ENCODE measurements around the gene GJB3. TPM values are rescaled to one million over a fixed set of nuclear protein-coding genes. Genes with fewer than 3 reads are reported as not detected.
A peak's percentile ranks its signal among the peaks of the same experiment; 100 is the strongest.
"Not testable (repeated sequence)": the region's sequence is repeated elsewhere in the genome, so short reads cannot be mapped to it uniquely, and the experiment has no call there.

GJB3 gene
- total RNA-seq, 8 experiments from 2014 or later: 0.05 to 8.6 (median 0.35) TPM

DNA sequence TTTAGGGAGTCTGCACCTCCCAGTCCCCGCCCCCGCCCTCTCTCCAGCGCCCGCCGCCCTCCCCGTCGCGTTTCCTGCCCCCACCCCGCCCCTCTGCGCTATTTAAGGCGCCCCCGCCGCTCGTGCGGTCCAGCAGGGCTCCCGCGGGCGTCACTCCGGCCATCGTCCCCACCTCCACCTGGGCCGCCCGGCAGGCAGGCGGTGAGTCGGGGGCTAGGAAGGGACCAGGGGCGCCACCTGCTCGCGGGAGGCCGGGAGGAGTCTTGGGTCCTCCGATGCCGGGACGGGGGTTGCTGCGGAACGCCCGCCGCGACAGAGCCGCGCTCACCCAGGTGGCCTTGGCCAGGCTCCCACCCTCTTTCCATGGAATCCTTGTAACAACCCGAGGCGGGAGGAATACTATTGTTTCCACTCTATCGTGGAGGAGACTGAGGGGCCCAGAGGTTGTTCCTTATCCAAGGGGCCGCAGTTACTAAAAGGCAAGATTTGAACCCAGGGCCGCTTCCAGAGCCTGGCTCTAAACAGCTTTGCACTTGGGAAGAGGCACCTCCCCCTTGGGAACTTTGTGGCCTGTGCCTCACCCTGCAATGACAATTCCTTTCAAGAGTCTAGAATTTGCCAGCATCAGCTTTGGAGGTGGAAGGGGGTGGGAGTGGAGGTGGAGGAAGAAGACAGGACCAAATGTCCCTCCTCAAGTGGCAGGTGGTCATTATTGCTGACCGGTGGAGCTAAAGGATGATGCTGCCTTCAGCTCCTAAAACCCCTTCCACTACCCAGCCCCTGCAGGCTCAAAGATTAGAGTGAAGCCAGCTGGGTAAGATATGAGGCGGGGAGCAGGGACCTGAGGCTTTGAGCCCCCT lies 12.1 kb downstream of the GJB3 start, which contains the start of gene GJA4:
Gene GJA4, plus strand, starts transcription at position 132 of the 860 bp plus-strand sequence. CDS start 1,215 bp downstream, outside the sequence.
- H3K4me3 ChIP-seq: no peak within 1 kb of the TSS
- H3K4me1 ChIP-seq (replicated peaks in 1 of 2): peaks cover 10% of the 10 kb centered on the region in 2 donors
- ATAC-seq (replicated peaks in 6 of 8): peak in 1 of 8 experiments; percentile 7
- in situ Hi-C loops (cut with MboI; ENCODE audit: low pct_unique_long_range_greater_than_20kb in 2 of 9, low sequenced_read_pairs in 9 of 9, unreplicated experiment in 9 of 9): no loop called here
- H3K27ac ChIP-seq: no peak within 1 kb of the TSS
- whole genome bisulfite sequencing, 10 experiments: 16 to 65% (median 38%) methylated on average over 2 to 15 of the region's 45 CpGs; no CpG with 5 or more reads in 3 of the 10 experiments

DNA sequence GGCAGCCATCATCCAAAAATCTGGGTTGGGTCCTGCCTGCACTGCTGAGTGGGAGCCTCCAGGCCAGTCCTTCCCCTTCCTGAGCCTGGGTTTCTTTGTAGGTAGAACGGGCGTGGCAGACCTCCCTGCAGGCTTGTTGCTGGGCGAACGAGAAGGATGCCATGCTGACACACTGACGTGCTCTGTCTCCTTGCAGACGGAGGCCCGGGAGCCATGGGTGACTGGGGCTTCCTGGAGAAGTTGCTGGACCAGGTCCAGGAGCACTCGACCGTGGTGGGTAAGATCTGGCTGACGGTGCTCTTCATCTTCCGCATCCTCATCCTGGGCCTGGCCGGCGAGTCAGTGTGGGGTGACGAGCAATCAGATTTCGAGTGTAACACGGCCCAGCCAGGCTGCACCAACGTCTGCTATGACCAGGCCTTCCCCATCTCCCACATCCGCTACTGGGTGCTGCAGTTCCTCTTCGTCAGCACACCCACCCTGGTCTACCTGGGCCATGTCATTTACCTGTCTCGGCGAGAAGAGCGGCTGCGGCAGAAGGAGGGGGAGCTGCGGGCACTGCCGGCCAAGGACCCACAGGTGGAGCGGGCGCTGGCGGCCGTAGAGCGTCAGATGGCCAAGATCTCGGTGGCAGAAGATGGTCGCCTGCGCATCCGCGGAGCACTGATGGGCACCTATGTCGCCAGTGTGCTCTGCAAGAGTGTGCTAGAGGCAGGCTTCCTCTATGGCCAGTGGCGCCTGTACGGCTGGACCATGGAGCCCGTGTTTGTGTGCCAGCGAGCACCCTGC lies 13.2 kb downstream of the GJB3 start:
- Histone ChIP-seq H3K4me1 (replicated peaks in 1 of 2) (peaks cover 10 to 17% of the 10 kb centered on the region in 2 donors), H3K27ac (no peak overlapping the region), H3K4me3 (no peak overlapping the region)
- WGBS, 10 experiments: 89 to 100% (median 90%) methylated on average over 2 to 28 of the region's 40 CpGs; no CpG with 5 or more reads in 5 of the 10 experiments
- peak in 1 of 8 experiments; percentile 24 for ATAC-seq (replicated peaks in 6 of 8)
- in situ Hi-C loops (cut with MboI; ENCODE audit: low pct_unique_long_range_greater_than_20kb in 2 of 9, low sequenced_read_pairs in 9 of 9, unreplicated experiment in 9 of 9): no loop called here

DNA sequence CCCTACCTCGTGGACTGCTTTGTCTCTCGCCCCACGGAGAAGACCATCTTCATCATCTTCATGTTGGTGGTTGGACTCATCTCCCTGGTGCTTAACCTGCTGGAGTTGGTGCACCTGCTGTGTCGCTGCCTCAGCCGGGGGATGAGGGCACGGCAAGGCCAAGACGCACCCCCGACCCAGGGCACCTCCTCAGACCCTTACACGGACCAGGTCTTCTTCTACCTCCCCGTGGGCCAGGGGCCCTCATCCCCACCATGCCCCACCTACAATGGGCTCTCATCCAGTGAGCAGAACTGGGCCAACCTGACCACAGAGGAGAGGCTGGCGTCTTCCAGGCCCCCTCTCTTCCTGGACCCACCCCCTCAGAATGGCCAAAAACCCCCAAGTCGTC lies 13.8 kb downstream of the GJB3 start:
- H3K27ac ChIP-seq: no peak overlapping the region
- peak in 1 of 8 experiments; percentile 30 for ATAC-seq (replicated peaks in 6 of 8)
- 78 to 100% (median 94%) methylated on average over 1 to 8 of the region's 12 CpGs; no CpG with 5 or more reads in 5 of the 10 experiments for WGBS, 10 experiments

DNA sequence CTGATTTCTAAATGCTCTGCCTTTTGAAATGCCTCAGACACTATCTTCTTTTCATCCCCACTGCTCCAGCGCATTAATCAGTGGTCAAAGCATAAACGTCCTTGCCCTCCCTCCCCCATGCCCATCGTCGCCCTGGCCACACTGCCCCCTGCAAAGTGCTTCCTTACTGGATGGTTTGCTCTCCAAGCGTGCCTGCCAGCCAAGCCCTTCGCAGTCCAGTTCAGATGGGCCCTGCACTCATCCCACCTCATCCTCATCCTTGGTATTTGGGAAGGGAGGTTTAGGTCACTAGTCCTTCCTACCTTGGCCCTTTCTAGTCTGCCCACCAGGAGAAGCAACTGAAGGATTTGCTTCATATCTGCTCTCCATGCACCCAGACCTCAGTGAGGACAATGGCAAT lies 14.9 kb downstream of the GJB3 start:
- peaks cover 10 to 17% of the 10 kb centered on the region in 2 donors for H3K4me1 ChIP-seq (replicated peaks in 1 of 2)
- WGBS, 10 experiments: 75 to 100% (median 87%) methylated on average over 1 to 6 of the region's 6 CpGs; no CpG with 5 or more reads in 5 of the 10 experiments
- H3K27ac ChIP-seq: no peak overlapping the region
- no peak for ATAC-seq (replicated peaks in 6 of 8)
- H3K4me3 ChIP-seq: no peak overlapping the region
- in situ Hi-C loops (cut with MboI; ENCODE audit: low pct_unique_long_range_greater_than_20kb in 2 of 9, low sequenced_read_pairs in 9 of 9, unreplicated experiment in 9 of 9): no loop called here

More for the DNA sequence above, 13.8 kb downstream of the GJB3 start:
- no peak overlapping the region for H3K4me3 ChIP-seq
- in situ Hi-C loops (cut with MboI; ENCODE audit: low pct_unique_long_range_greater_than_20kb in 2 of 9, low sequenced_read_pairs in 9 of 9, unreplicated experiment in 9 of 9): no loop called here
- H3K4me1 ChIP-seq (replicated peaks in 1 of 2): peaks cover 10 to 17% of the 10 kb centered on the region in 2 donors

GRCh38 chr1:34796990-34797389 lies 16.0 kb downstream of the GJB3 start:
- peaks cover 10 to 17% of the 10 kb centered on the region in 2 donors for H3K4me1 ChIP-seq (replicated peaks in 1 of 2)
- in situ Hi-C loops (cut with MboI; ENCODE audit: low pct_unique_long_range_greater_than_20kb in 2 of 9, low sequenced_read_pairs in 9 of 9, unreplicated experiment in 9 of 9): no loop called here
- no peak overlapping the region for H3K27ac ChIP-seq
- 0 to 92% (median 67%) methylated on average over 1 to 6 of the region's 6 CpGs for WGBS, 10 experiments
- H3K4me3 ChIP-seq: no peak overlapping the region
- ATAC-seq (replicated peaks in 6 of 8): no peak

DNA sequence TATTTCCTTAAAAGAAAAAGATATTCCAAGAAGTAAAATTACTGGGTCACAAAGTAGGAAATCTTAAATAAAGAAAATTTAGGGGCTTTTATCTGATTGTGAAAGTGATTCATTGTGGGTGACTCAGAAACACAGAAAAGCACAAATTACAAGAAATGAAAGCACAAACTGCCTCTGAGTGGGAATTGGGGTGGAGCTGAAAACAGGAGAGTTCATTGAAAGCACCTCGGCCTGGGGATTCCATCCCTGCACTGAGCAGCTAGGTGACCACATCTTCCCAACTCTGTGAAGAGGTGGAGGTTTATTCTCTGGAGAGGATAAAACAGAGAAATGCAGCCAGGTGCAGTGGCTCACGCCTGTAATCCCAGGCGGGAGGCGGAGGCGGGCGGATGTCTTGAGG lies 19.2 kb downstream of the GJB3 start:
- Histone ChIP-seq H3K27ac (no peak overlapping the region), H3K4me1 (replicated peaks in 1 of 2) (peaks cover 10 to 17% of the 10 kb centered on the region in 2 donors), H3K4me3 (no peak overlapping the region)
- ATAC-seq (replicated peaks in 6 of 8): peak in 3 of 8 experiments; percentile 15 to 86 (median 62)
- in situ Hi-C loops (cut with MboI; ENCODE audit: low pct_unique_long_range_greater_than_20kb in 2 of 9, low sequenced_read_pairs in 9 of 9, unreplicated experiment in 9 of 9): no loop called here
- WGBS, 10 experiments: 57 to 100% (median 79%) methylated on average over 1 to 6 of the region's 6 CpGs; no CpG with 5 or more reads in 3 of the 10 experiments

DNA sequence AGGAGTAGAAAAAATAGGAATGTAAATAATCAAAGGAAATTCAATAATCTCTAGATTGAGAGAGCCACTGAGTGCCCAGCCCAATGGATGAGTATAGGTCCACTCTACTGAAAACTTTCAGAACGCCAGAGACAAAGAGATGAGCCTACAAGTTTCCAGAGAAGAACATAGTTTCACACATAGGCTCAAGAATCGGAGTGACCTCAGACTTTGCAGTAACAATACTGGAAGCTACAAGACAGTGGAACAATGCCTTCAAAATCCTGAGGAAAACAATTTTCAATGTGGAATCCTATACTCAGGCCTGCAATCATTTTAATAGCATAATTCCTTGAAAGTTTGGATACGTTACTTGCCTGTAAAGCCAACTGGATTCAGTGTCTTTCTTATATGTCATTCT lies 22.8 kb downstream of the GJB3 start:
- no peak for ATAC-seq (replicated peaks in 6 of 8)
- WGBS, 10 experiments: 73 to 100% (median 92%) methylated on average over 2 to 3 of the region's 3 CpGs
- H3K27ac ChIP-seq: no peak overlapping the region
- no peak overlapping the region for H3K4me3 ChIP-seq
- H3K4me1 ChIP-seq (replicated peaks in 1 of 2): peaks cover 0 to 3% of the 10 kb centered on the region in 2 donors
- in situ Hi-C loops (cut with MboI; ENCODE audit: low pct_unique_long_range_greater_than_20kb in 2 of 9, low sequenced_read_pairs in 9 of 9, unreplicated experiment in 9 of 9): no loop called here

DNA sequence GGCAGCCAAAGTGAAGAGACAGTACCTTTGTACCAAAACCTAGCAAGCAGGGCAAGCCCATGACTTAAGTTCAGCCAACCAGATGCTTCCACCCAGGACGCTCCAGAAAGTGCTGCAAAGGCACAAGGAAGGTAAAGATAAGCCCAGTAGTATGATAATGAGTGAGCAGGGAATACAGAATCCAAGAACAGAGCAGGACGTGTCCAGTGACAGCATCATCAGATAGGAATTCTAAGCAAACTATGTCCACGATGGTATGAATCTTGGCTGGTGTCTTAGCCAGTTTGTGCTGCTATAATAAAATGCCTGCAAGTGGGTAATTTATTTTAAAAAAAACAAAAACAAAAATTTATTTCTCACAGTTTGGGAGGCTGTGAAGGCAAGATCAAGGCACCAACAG lies 25.4 kb downstream of the GJB3 start:
- WGBS, 10 experiments: 0 to 90% (median 50%) methylated on average over 1 to 3 of the region's 3 CpGs; no CpG with 5 or more reads in 2 of the 10 experiments
- no peak for ATAC-seq (replicated peaks in 6 of 8)
- no peaks in the 10 kb centered on the region for H3K4me1 ChIP-seq (replicated peaks in 1 of 2)
- in situ Hi-C loops (cut with MboI; ENCODE audit: low pct_unique_long_range_greater_than_20kb in 2 of 9, low sequenced_read_pairs in 9 of 9, unreplicated experiment in 9 of 9): no loop called here
- H3K27ac ChIP-seq: no peak overlapping the region
- no peak overlapping the region for H3K4me3 ChIP-seq

DNA sequence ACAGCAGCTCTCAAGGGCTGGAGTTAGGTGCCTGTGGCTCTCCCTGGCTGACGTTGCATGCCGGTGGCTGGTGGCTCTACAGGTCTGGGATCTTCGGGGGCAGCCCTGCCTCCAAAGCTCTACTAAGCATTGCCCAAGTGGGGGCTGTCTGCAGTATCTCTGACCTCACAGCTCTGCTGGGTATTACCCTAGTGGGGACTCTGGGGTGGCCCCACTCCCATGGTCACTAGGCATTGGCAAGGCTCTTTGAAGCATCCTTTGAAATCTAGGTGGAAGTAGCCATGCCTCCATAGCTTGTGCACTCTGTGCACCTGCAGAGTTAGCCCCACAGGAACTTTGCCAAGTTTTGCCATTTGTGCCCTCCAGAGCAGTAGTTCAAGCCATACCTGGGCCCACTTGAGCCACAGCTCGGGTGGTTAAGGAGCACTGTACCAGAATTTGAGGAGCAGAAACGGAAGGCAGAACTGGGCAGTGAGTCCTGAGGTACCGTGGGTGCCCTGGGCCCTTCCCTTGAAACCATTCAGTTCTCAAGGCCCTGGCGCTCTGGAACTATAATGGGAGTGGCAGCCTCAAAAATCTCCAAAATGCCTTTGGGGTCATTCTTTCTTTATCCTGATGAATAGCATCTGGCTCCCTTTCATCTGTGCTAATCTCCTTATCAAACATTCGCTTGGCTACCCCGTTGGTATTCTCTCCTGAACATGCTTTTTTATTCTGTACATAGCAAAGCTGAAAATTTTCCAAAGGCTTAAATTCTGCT lies 27.2 kb downstream of the GJB3 start:
- ATAC-seq (replicated peaks in 6 of 8): no peak
- Histone ChIP-seq H3K27ac (no peak overlapping the region), H3K4me3 (no peak overlapping the region), H3K4me1 (replicated peaks in 1 of 2) (no peaks in the 10 kb centered on the region)
- WGBS, 10 experiments: 51 to 100% (median 86%) methylated on average over 2 to 7 of the region's 9 CpGs; no CpG with 5 or more reads in 1 of the 10 experiments
- in situ Hi-C loops (cut with MboI; ENCODE audit: low pct_unique_long_range_greater_than_20kb in 2 of 9, low sequenced_read_pairs in 9 of 9, unreplicated experiment in 9 of 9): no loop called here

DNA sequence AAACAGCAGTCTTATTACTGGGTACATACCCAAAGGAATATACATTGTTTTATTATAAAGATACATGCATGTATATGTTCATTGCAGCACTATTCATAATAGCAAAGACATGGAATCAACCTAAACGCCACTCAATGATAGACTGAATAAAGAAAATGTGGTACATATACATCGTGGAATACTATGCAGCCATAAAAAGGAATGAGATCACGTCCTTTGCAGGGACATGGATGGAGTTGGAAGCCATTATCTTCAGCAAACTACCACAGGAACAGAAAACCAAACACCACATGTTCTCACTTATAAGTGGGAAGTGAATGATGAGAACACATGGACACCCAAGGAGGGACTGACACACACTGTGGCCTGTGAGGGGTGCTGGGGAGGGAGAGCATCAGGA lies 29.8 kb downstream of the GJB3 start:
- 39 to 100% (median 76%) methylated on average over 1 to 3 of the region's 3 CpGs for WGBS, 10 experiments
- in situ Hi-C loops (cut with MboI; ENCODE audit: low pct_unique_long_range_greater_than_20kb in 2 of 9, low sequenced_read_pairs in 9 of 9, unreplicated experiment in 9 of 9); H3K4me3 ChIP-seq; H3K4me1 ChIP-seq (replicated peaks in 1 of 2); ATAC-seq (replicated peaks in 6 of 8); H3K27ac ChIP-seq: not testable (repeated sequence)

DNA sequence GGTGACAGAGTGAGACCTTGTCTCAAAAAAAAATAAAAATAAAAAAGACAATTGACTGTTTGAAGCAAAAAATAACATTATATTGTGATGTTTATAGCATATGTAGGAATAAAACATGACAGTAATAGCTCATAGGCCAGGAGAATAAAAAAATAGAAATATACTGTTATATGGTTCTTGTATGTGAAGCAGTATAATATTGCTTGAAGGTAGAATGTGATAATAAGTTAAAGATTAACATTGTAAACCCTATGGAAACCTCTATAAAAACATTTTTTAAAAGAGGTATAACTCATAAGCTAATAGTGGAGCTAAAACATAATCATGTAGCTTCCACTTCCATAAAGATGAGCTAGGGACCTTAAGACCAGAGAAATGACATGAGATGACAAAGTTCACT lies 35.3 kb downstream of the GJB3 start:
- ATAC-seq (replicated peaks in 6 of 8): no peak
- Histone ChIP-seq H3K27ac (no peak overlapping the region), H3K4me1 (replicated peaks in 1 of 2) (no peaks in the 10 kb centered on the region), H3K4me3 (no peak overlapping the region)
- in situ Hi-C loops (cut with MboI; ENCODE audit: low pct_unique_long_range_greater_than_20kb in 2 of 9, low sequenced_read_pairs in 9 of 9, unreplicated experiment in 9 of 9): no loop called here

- in situ Hi-C loops (cut with MboI; ENCODE audit: low pct_unique_long_range_greater_than_20kb in 2 of 9, low sequenced_read_pairs in 9 of 9, unreplicated experiment in 9 of 9): no loop called here
- Histone ChIP-seq H3K27ac (no peak overlapping the region), H3K4me1 (replicated peaks in 1 of 2) (no peaks in the 10 kb centered on the region), H3K4me3 (no peak overlapping the region)
- WGBS, 10 experiments: 20 to 79% (median 62%) methylated on average over 1 to 3 of the region's 3 CpGs; no CpG with 5 or more reads in 2 of the 10 experiments
- ATAC-seq (replicated peaks in 6 of 8): no peak
Measured at GRCh38 chr1:34816778-34817177, 35.8 kb downstream of the GJB3 start.
